PC-9 (cell line): ENCODE measurements around the gene EIF4G3. TPM values are rescaled to one million over a fixed set of nuclear protein-coding genes. Genes with fewer than 3 reads are reported as not detected.

Experiments used
- BruUV-seq: library from RNA; stranded (reverse); fragments of 400-500 nt; replicated peaks from 2 replicates; lab custom pipeline; 2021; lab: Mats Ljungman, UMichigan
- CTCF ChIA-PET: fragments of 300-600 bp; sonication (Branson Sonifier 250); formaldehyde crosslinking; loops from one replicate; lab custom pipeline; 2022; ENCODE audit warnings: antibody characterized with exemption; lab: Charles Lee
- POLR2A ChIA-PET: fragments of 300-600 bp; sonication (Branson Sonifier 250); formaldehyde crosslinking; loops from one replicate; lab custom pipeline; 2022; ENCODE audit warnings: antibody characterized with exemption; ENCODE audit not compliant: unreplicated experiment; lab: Charles Lee
- DNase-seq, 2 experiments: peaks; one replicate each; pipeline versions ENCODE4 v3.0.0 to v3.0.0-alpha.2; 2015 to 2022; ENCODE audit warnings: mixed read lengths in 1 of 2
- H2AFZ ChIP-seq: fragments of 200-600 bp; sonication (generic); 2 replicates; pipeline ENCODE4 v1.8.1; 2017; ENCODE audit warnings: antibody characterized with exemption
- H3F3A ChIP-seq: fragments of 200-600 bp; sonication (generic); 2 replicates; pipeline ENCODE4 v1.8.1; 2017; ENCODE audit warnings: antibody characterized with exemption, mild to moderate bottlenecking, low read depth; ENCODE audit not compliant: insufficient read depth
- H3K27ac ChIP-seq: fragments of 200-600 bp; sonication (generic); 2 replicates; pipeline ENCODE4 v1.6.1; 2016; ENCODE audit warnings: mixed run types
- H3K27me3 ChIP-seq: fragments of 200-600 bp; sonication (generic); 2 replicates; pipeline ENCODE4 v1.6.1; 2016; ENCODE audit warnings: low read depth, mixed run types; ENCODE audit not compliant: insufficient read depth
- H3K36me3 ChIP-seq: fragments of 200-600 bp; sonication (generic); 2 replicates; pipeline ENCODE4 v1.6.1; 2016; ENCODE audit warnings: low read depth, mixed run types
- H3K4me1 ChIP-seq: fragments of 200-600 bp; sonication (generic); replicated peaks from 2 replicates; pipeline ENCODE4 v1.6.1; 2016; ENCODE audit warnings: mixed run types; ENCODE audit not compliant: insufficient read depth
- H3K4me2 ChIP-seq: fragments of 200-600 bp; sonication (generic); 2 replicates; pipeline ENCODE4 v1.6.1; 2017; ENCODE audit warnings: mixed run types
- H3K4me3 ChIP-seq: fragments of 200-600 bp; sonication (generic); 2 replicates; pipeline ENCODE4 v1.6.1; 2016; ENCODE audit warnings: mixed run types
- H3K79me2 ChIP-seq: fragments of 200-600 bp; sonication (generic); 2 replicates; pipeline ENCODE4 v1.6.1; 2017; ENCODE audit warnings: low read depth, mixed run types
- H3K9me2 ChIP-seq: fragments of 200-600 bp; sonication (generic); 2 replicates; pipeline ENCODE4 v1.8.1; 2017; ENCODE audit warnings: mild to moderate bottlenecking; ENCODE audit not compliant: insufficient read depth
- H3K9me3 ChIP-seq: fragments of 200-600 bp; sonication (generic); 2 replicates; pipeline ENCODE4 v1.8.1; 2016; ENCODE audit warnings: low read depth; ENCODE audit not compliant: insufficient read depth
- H4K20me1 ChIP-seq: fragments of 200-600 bp; sonication (generic); 2 replicates; pipeline ENCODE4 v1.8.1; 2017; ENCODE audit not compliant: insufficient read depth
- EZH2 ChIP-seq: fragments of 200-600 bp; sonication (generic); IDR thresholded peaks from 2 replicates; pipeline ENCODE4 v1.8.0; 2017; ENCODE audit warnings: antibody characterized with exemption, low read depth
- intact Hi-C: fragments of 100-400 bp; cut with micrococcal nuclease; formaldehyde crosslinking; loops from one replicate; pipeline ENCODE4 v1.10.0; 2022; ENCODE audit not compliant: unreplicated experiment
- total RNA-seq: library from RNA; stranded (reverse); gene quantifications from 2 replicates; pipeline ENCODE4 v1.2.3, GENCODE V29; 2021
- TF ChIP-seq, protein P1 (sequence below): fragments of 200-600 bp; sonication (generic); conservative IDR thresholded peaks from 2 replicates; pipeline ENCODE4 v1.6.1; 2017; ENCODE audit warnings: mixed run types, antibody characterized with exemption, mild to moderate bottlenecking, moderate library complexity

EIF4G3 gene
- total RNA-seq, 1 experiment from 2014 or later: 63.2 TPM

DNA sequence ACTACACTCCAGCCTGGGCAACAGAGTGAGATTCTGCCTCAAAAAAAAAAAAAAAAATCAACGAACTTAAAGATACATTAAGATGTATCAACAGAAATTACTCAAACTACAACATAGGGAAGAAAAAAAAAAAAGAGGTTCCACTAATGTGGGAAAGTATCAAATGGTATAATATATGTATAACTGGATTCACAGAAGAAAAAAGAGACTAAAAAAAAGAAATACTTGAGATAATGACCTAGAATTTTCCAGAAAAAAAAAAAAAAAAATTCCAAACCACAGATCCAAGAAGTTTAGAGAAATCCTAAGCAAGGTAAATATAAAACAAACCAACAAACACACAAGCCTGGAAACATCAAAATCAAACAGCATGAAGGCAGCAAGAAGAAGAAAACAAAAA, 45.5 kb downstream of the EIF4G3 start:
- no peak overlapping the region for H3K27ac ChIP-seq
- no peaks in the 10 kb centered on the region for H3F3A ChIP-seq
- H3K36me3 ChIP-seq: no peaks in the 10 kb centered on the region; the same call in 1 of the 2 replicates
- ChIA-PET POLR2A (no interaction called here), CTCF (no interaction called here)
- no peaks in the 10 kb centered on the region for H3K27me3 ChIP-seq
- no peak overlapping the region for H3K4me3 ChIP-seq
- no TSS peak for BruUV-seq
- no peaks in the 10 kb centered on the region for H3K4me1 ChIP-seq
- H3K9me2 ChIP-seq: no peaks in the 10 kb centered on the region
- no peak for TF ChIP-seq EZH2
- TF ChIP-seq, protein P1, sequence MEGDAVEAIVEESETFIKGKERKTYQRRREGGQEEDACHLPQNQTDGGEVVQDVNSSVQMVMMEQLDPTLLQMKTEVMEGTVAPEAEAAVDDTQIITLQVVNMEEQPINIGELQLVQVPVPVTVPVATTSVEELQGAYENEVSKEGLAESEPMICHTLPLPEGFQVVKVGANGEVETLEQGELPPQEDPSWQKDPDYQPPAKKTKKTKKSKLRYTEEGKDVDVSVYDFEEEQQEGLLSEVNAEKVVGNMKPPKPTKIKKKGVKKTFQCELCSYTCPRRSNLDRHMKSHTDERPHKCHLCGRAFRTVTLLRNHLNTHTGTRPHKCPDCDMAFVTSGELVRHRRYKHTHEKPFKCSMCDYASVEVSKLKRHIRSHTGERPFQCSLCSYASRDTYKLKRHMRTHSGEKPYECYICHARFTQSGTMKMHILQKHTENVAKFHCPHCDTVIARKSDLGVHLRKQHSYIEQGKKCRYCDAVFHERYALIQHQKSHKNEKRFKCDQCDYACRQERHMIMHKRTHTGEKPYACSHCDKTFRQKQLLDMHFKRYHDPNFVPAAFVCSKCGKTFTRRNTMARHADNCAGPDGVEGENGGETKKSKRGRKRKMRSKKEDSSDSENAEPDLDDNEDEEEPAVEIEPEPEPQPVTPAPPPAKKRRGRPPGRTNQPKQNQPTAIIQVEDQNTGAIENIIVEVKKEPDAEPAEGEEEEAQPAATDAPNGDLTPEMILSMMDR: no peak
- intact Hi-C loops: no loop called here
- no peak for DNase-seq
- no peaks in the 10 kb centered on the region; the same call in 1 of the 2 replicates for H4K20me1 ChIP-seq
- H2AFZ ChIP-seq: no peak overlapping the region
- no peak overlapping the region for H3K4me2 ChIP-seq
- H3K79me2 ChIP-seq: peaks cover 4% of the 10 kb centered on the region; the same call in 1 of the 2 replicates
- no peaks in the 10 kb centered on the region for H3K9me3 ChIP-seq

DNA sequence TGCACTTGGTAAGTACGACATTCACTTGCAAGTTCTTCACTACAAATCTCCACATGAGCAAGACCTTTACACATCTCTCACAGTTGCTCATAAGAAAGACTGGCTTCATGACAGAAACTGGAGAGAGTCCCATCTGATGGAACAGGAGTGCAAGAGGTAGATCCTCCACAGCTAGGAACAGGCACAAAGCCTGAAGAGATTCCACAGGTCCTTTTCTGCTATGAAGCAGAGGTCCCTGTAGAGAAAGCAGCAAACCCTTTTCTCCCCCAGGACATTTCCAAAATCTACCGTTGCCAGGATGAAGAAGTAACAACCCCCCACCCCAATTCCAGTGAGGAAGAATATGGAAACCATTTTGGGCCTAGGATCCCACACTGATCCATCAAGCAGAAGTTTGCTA, 47.3 kb downstream of the EIF4G3 start:
- no peak for TF ChIP-seq EZH2
- TF ChIP-seq, protein P1: no peak
- H3K4me1 ChIP-seq: no peaks in the 10 kb centered on the region
- no peaks in the 10 kb centered on the region for H3F3A ChIP-seq
- H3K27me3 ChIP-seq: no peaks in the 10 kb centered on the region
- no peak overlapping the region for H2AFZ ChIP-seq
- H3K36me3 ChIP-seq: no peaks in the 10 kb centered on the region; the same call in 1 of the 2 replicates
- POLR2A ChIA-PET: interaction anchor here (0.6 kb wide), 1 partner anchor 11 kb away, joined by 4 read pairs; no protein-coding TSS in a partner anchor
- intact Hi-C loops: no loop called here
- H3K4me3 ChIP-seq: no peak overlapping the region
- H3K27ac ChIP-seq: no peak overlapping the region
- no peaks in the 10 kb centered on the region; the same call in 1 of the 2 replicates for H4K20me1 ChIP-seq
- no TSS peak for BruUV-seq
- no peak for DNase-seq
- H3K4me2 ChIP-seq: no peak overlapping the region
- CTCF ChIA-PET: no interaction called here
- H3K79me2 ChIP-seq: peaks cover 4% of the 10 kb centered on the region; the same call in 1 of the 2 replicates
- no peaks in the 10 kb centered on the region for H3K9me2 ChIP-seq
- H3K9me3 ChIP-seq: no peaks in the 10 kb centered on the region

DNA sequence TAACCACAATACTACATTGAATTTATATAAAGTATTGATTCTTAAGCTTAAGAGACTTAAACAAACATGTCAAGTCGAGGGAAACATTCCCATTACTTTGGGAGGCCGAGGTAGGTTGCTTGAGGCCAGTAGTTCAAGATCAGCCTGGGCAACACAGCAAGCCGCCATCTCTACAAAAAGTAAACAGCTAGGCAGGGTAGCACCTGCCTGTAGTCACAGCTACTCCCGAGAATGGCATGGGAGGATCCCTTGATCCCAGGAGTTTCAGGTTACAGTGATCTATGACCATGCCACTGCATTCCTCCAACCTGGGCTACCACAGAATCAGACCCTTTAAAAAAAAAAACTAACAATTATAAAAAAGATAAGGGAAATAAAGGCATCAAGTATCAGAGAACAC, 50.4 kb downstream of the EIF4G3 start:
- Histone ChIP-seq H3K4me3 (no peak overlapping the region), H3K27me3 (no peaks in the 10 kb centered on the region), H3K9me2 (no peaks in the 10 kb centered on the region), H3K79me2 (peaks cover 4% of the 10 kb centered on the region; the same call in 1 of the 2 replicates), H3K27ac (no peak overlapping the region), H3K4me1 (no peaks in the 10 kb centered on the region), H3K36me3 (no peaks in the 10 kb centered on the region; the same call in 1 of the 2 replicates), H2AFZ (no peak overlapping the region), H3K9me3 (no peaks in the 10 kb centered on the region), H4K20me1 (no peaks in the 10 kb centered on the region; the same call in 1 of the 2 replicates), H3F3A (no peaks in the 10 kb centered on the region), H3K4me2 (no peak overlapping the region)
- POLR2A ChIA-PET: no interaction called here
- no TSS peak for BruUV-seq
- peak; percentile 18 to 39 for DNase-seq
- intact Hi-C loops: no loop called here
- CTCF ChIA-PET: no interaction called here
- no peak for TF ChIP-seq EZH2
- TF ChIP-seq, protein P1: no peak
